GM19025 (cell line): ENCODE measurements around the gene ETF1.
"Not testable (repeated sequence)": the region's sequence is repeated elsewhere in the genome, so short reads cannot be mapped to it uniquely, and the experiment has no call there.

Experiments
- ATAC-seq: cut with Tn5 transposase; IDR thresholded peaks from one replicate; pipeline ENCODE4 v1.9.1; 2021; ENCODE audit warnings: mild to moderate bottlenecking, low read depth, moderate library complexity; ENCODE audit not compliant: unreplicated experiment

Gene ETF1

DNA sequence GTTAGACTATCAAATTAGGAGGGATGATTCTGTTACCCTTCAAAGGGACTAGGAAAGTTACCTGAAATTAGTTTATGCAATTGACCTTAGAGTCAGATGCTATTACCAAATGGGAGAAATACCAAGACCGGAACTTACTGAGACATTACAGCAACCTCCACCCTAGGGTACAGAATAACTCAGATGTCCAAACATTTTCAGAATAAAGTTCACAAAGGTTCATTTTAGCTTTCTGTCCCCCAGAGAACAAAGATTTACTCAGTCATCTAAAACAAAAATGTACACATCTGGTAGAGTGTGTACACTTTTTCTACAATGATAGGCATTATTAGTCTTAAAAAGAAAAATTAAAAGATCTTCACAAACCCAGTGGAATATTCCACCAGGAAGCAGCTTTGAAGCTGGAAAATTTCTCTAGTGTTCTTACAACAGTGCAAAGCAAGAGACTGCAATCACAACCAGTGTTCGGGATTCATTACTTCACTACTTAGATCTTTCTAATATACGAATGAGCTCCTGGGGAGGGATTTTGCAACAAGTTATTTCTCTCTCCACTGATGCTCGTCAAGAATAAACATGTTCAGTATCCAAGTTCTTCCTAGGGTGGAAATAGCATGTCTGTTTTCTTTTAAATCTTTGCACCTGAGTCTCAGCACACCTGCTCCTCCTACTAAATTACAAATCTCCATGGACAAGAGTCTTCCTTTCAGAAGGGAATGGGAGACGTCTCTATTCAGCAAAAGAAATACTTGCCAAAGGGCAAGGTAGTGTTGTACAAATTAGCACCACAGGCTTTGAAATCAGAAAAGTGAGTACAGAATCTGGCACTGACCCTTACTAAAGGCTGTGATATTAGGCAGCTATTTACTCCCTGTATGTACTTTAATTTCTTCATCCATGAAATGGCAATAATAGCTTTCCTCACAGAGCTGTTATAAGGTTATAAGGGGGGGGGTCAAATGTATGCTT, 8.8 kb downstream of the ETF1 start:
- ATAC-seq, result no peak

GRCh38 chr5:138529812-138530211, 13.2 kb downstream of the ETF1 start:
- ATAC-seq, result no peak

- no peak for ATAC-seq
Measured at GRCh38 chr5:138528744-138529469, 14.1 kb downstream of the ETF1 start.

DNA sequence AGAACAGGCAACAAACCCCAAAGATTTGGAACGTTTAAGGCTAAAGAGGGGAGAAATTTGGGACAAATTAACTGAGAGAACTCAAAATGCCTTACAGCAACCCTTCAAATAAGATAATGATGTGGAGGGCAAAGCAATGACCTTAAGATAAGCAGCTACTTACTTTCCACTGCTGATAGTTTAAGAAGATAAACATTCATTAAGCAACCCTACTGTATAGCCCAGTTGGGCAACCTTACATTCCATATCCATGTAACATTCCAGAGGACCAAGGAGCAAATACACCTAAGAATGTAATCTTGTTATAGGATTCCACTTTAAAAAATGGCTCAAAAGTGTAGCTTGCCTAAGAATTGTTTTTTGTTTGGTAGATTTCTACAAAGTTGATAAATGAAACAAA, 14.8 kb downstream of the ETF1 start:
- ATAC-seq, result no peak

GRCh38 chr5:138527170-138527569, 15.9 kb downstream of the ETF1 start:
- no peak for ATAC-seq

DNA sequence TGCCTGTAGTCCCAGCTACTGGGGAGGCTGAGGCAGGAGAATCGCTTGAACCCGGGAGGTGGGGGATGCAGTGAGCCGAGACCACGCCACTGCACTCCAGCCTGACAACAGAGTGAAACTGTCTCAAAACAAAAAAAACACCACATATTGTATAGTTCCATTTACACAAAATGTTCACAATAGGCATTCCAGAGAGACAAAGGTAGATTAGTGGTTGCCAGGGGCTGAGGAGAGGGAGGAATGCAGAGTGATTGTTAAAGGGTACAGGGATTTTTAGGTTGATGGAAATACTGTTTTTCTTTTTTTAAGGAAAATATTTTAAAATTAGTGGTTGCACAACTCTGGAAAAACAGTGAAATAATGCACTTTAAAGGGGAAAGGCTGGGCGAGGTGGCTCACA, 19.6 kb downstream of the ETF1 start:
- ATAC-seq, result no peak

- ATAC-seq, result no peak
Measured at GRCh38 chr5:138520971-138521370, 22.1 kb downstream of the ETF1 start.

DNA sequence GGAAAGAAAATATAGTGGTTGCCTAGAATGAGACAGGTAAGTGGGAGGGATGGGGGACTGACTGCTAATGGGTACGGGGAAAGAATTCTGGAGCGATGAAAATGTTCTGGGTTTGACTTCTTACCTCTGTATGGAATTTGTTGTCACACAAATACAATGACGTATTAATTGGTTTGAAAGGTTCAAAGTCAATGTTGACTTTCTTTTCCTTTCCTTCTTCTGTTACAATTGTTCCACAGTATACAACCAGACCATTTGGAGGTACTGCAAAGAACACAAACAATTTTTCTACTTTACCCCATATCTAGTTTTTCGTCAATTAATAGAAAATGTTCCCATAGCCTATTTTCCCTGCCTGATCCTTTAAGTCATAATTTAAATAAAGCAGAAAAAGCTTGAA, 25.6 kb downstream of the ETF1 start:
- ATAC-seq, result no peak

DNA sequence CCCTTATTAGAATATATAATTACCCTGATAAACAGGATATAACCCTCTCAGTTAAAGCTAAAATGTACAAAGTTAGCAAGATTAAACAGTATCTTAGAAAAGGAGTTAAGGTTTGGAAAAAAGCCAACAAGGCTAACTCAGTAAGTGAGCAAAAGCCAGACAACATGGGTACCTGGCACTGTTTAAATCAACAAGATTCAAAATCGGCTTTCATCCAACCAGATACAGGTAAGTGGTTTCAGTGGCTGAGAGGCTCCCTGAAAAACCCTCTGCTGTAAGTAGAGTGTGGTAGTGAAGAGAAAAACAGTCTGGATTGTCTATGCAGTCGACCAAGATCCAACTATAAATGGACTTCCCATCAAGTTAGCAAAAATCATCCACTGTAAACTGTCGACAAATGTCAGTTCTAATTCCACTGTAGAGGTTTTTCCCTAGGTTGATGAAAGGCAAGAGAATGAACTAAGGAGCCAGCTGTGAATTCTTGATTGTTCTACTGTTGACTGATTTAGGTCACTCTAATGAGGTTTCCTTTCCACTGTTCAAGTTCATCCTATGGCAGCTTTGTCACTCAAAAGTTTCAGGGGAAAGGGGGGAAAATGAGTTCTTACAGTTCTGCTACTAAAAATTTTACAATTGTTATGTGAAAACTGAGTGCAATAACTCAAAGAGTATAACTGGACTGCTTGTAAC, 27.3 kb downstream of the ETF1 start:
- no peak for ATAC-seq

DNA sequence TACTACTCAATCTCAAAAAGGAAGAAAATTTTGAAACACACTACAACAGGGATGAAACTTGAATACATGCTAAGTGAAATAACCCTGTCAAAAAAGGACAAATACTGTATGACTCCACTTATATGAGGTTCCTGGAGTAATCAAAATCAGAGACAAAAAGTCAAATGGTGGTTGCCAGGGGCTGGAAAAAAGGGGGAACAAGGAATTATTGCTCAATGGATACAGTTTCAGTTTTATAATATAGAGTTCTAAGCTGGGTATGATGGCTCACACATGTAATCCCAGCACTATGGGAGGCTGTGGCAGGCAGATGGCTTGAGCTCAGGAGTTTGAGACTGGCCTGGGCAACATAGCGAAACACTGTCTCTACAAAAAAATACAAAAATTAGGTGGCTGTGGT, 29.0 kb downstream of the ETF1 start:
- no peak for ATAC-seq

GRCh38 chr5:138508958-138509357, 34.1 kb downstream of the ETF1 start:
- no peak for ATAC-seq

GRCh38 chr5:138507485-138507884, 35.6 kb downstream of the ETF1 start:
- not testable (repeated sequence) for ATAC-seq

GRCh38 chr5:138506370-138507306, 36.4 kb downstream of the ETF1 start:
- ATAC-seq, result no peak

DNA sequence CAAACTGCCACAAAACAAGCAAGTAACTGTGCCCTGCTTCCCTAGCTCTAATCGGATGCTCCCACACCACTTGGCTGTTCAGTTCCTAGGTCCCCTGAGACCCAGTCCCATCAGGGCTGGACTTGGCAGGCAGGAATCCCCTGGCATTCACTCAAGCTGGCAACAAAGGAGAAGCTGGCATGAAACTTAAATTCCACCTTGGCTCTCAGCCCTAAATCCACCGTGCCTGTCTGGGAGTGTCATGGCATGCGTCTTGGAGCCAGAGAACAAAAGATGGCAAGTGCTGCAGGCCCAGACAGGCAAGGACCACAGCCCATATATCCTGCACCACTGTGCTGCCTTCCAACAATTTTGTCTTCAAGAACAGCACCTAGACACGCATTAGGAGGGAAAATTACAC, 38.2 kb downstream of the ETF1 start:
- no peak for ATAC-seq

- no peak for ATAC-seq
Measured at GRCh38 chr5:138503487-138504270, 39.4 kb downstream of the ETF1 start.

DNA sequence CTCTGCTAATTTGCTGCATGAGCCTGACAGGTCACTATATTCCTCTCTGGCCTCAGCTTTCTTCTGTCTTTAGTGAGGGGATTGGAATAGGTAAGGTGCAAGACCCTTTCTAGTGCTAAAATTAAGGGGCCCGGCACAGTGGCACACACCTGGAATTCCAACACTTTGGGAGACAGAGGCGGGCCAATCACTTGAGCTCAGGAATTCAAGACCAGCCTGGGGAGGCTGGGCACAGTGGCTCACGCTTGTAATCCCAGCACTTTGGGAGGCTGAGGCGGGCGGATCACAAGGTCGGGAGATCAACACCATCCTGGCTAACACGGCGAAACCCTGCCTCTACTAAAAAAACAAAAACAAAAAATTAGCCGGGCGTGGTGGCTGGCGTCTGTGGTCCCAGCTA, 40.5 kb downstream of the ETF1 start:
- no peak for ATAC-seq

- ATAC-seq, result no peak
Measured at GRCh38 chr5:138502121-138502520, 40.9 kb downstream of the ETF1 start.

DNA sequence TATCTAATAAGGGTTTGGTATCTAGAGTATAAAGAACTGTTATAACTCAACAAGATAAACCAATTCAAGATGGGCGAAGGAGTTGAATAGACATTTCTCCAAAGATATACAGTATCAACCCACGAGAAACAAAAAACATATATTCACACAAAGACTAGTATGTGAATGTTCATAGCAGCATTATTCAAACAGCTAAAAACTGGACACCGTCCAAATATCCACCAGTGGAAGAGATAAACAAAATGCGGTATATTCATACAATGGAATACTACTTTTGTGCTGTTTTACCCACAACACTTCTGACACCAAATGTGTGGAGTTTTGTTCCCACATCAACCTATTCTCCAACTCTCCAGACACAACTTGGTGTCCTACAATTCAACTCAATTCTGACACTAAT, 44.7 kb downstream of the ETF1 start:
- ATAC-seq, result no peak

GRCh38 chr5:138495351-138495750, 47.7 kb downstream of the ETF1 start:
- ATAC-seq, result no peak
